ENCODE measurements around the gene NPHS1.
"Not testable (repeated sequence)": the region's sequence is repeated elsewhere in the genome, so short reads cannot be mapped to it uniquely, and the experiment has no call there.

NPHS1 gene, protein sequence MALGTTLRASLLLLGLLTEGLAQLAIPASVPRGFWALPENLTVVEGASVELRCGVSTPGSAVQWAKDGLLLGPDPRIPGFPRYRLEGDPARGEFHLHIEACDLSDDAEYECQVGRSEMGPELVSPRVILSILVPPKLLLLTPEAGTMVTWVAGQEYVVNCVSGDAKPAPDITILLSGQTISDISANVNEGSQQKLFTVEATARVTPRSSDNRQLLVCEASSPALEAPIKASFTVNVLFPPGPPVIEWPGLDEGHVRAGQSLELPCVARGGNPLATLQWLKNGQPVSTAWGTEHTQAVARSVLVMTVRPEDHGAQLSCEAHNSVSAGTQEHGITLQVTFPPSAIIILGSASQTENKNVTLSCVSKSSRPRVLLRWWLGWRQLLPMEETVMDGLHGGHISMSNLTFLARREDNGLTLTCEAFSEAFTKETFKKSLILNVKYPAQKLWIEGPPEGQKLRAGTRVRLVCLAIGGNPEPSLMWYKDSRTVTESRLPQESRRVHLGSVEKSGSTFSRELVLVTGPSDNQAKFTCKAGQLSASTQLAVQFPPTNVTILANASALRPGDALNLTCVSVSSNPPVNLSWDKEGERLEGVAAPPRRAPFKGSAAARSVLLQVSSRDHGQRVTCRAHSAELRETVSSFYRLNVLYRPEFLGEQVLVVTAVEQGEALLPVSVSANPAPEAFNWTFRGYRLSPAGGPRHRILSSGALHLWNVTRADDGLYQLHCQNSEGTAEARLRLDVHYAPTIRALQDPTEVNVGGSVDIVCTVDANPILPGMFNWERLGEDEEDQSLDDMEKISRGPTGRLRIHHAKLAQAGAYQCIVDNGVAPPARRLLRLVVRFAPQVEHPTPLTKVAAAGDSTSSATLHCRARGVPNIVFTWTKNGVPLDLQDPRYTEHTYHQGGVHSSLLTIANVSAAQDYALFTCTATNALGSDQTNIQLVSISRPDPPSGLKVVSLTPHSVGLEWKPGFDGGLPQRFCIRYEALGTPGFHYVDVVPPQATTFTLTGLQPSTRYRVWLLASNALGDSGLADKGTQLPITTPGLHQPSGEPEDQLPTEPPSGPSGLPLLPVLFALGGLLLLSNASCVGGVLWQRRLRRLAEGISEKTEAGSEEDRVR (N-terminal part only)

DNA sequence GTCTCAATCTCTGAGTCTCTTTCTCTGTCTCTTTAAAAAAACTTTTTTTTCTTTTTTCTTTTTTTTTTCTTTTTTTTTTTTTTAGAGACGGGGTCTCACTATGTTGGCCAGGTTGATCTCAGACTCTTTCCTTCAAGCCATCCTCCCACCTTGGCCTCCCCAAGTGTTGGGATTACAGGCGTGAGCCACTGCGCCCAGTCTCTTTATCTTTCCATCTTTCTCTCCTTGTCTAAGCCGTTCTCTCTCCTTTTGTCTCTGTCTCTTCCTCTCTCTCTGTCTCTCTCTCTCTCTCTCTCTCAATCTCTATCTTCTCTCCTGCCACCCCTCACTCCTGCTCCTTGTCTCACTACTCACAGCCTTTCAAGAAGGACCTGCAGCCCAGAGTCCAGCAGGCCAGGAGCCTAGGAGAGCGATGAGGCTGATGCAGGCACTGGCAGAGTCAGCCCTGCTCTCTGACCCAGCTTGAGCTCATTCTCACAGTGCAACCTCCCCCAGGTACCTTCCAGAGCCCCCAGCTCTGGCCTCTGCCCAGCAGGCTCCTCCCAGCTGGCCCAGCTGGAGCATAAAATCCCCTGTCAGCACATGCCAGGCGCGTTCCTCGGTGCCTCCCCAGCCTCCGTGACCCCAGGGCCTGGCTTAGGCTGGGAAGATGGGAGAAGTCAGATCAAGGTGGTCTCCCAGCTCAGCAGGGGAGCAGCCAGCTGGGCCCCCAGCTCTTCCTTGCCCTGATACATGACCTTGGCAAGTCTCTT is at the start of gene NPHS1:
Gene NPHS1 (minus strand): TSS at position 476 of the 752 bp plus-strand sequence. CDS start 667 bp downstream, outside the sequence.
- no peak for DNase-seq

DNA sequence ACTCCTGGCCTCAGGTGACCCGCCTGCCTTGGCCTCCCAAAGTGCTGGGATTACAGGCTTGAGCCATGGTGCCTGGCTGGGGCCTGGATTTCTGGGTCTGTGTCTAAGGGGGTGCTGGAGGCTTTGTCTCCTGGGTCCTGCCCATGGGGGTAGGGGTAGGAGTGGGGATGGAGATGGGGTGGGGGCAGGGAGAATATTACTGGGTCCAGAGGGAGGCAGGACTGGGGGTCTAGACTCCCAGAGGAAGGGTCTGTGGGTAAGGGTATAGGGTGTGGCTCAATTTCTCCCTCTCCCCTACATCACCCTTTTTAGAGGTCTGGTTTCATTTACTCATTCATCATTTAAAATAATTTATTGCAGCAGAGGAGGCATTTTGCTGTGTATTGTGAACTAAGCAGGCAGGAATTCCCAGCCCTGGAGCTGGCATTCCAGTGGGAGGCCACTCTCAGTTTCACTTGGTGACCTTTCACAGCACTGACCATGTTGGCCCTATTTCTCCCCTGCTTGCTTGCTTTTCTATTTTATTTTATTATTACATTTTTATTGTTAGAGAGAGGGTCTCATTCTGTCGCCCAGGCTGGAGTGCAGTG is 48.8 kb upstream of the NPHS1 start:
- DNase-seq = no peak

DNA sequence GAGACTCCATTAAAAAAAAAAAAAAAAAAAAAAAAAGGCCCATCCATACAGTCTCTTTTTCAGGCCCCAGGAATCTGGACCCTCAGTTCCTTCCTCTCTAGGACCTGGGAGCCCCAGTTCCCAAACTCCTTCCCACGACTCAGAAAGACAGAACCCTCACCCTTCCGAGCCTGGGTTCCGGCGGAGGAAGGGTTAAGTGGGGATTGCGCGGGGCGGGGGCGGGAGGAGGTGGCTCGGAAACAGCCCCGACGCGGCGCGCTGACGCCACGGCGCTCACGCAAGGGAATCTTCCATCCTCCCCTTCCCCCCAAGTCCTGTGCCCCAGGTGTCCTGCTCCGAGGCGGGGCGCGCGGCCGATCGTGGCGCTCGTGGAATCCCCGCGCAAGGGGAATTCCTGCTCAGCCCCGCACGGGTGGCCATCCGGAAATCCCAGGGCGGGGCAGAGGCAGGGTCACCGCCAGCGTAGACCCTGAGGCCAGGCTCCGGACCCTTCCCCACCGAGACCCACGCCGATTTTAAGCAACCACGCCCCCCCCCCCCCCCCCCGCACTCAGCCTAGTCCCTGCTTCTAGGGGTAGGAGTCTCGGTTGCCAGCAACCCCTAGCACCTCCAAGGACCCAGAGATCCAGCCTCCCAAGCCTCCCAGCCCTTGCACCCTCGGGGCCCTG is 47.4 kb upstream of the NPHS1 start:
- DNase-seq = peak; percentile 91

DNA sequence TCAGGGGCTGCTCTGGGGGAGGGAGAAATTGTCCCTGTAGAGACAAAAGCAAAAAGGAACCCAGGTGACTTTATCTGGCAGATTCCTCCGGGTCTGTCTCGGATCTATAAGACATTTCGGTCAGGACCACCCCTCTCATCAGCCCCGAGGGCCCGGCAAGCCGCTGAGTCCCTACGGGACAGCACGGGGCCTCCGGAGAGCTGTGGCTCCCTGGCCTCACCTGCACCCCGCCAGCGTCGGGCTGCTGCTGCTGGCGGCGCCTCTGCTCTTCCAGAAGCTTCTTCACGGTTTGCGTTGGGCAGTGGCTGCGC is 46.1 kb upstream of the NPHS1 start:
- DNase-seq = peak; percentile 17

DNA sequence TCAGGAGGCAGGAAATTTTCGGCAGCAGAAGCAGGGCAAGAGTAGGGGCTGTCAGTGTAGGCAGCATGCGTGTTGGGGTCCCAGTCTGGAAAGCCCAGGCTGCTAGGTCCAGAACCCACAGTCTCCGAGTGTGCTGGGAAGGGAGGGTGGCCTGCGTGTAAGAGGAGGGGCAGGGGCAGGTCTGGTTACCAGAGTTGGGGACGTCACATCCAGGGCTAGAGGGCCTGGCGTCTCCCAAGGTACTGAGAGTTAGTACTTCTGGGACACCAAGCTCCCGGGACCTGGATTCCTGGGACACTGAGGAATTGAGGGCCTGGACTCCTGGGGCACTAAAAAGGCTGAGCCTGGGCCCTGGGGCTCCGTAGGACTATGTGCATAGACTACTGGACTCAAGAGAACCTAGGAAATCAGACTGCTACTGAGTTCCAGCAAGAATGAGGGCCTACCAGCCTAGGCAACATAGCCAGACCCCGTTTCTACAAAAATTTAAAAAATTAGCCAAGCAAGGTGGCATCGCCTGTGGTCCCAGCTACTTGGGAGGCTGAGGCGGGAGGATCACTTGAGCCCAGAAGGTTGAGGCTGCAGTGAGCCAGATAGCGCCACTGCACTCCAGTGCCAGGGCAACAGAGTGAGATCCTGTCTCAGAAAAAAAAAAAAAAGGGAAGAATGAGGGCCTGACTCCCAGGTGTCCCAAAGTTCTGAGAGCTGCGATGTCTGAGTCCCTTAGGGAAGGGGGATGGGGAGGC is 45.6 kb upstream of the NPHS1 start:
- DNase-seq = no peak

DNA sequence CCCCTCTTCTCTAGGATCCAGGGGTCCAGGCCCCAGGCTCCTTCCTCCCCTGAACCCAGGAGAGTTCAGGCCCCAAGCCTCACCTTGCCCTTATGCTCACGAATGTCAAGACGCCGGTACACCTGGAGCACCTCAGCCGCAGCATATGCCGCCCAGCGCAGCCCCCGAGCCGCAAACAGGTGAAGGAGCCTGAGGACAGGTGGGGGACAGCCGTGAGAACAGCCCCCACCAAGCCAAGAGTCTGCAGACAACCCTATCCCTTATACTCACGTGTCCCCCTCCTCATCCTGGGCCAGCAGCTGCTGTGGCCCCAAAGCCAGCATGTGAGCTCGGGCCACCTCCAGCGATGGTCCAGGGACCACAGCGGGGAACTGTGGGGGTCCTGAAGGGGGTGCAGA is 44.3 kb upstream of the NPHS1 start:
- no peak for DNase-seq

DNA sequence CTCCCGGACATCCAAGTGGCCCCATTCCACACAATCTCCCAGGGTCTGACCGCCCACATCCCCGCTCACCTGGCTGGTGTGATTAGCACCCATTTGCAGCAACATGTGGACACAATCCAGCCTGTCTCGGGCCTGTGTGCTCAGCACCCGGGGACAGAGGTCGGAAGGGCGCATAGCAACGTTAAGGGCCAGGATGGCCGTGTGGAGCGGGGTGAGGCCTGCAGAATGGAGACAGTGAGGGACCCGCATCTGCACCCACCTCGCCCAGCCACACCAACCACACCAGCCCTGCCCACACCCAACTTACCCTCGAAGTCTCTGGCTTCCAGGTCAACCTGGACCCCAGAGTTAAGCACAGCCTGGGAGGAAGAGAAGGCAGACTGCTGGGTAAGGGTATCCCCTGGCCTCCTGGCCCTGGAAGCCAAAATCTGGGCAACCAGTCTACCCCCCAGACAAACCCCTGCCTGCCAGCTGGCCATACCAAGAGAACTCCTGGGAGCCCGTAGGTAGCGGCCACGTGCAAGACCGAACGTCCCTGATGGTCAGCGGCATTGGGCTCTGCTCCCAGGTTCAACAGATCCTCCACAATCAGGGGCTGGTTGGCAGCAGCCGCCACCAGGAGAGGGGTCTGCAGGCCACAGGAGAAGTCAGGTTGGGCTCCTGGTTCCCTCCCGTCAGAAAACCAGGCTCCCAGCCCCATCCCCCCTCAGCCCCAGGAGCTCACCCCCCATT is 43.8 kb upstream of the NPHS1 start:
- no peak for DNase-seq

DNA sequence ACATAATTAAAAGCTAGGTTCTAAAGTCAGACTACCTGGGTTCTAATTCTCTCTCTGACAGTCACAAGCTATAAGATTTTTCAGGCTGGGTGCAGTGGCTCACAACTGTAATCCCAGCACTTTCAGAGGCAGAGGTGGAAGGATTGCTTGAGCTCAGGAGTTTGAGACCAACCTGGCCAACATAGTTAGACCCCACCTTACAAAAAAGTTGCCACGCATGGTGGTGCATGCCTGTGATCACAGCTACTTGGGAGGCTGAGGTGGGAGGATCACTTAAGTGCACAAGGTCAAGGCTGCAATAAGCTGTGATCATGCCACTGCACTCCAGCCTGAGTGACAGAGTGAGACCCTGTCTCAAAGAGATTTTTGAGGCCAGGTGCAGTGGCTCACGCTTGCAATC is 42.0 kb upstream of the NPHS1 start:
- DNase-seq = no peak

DNA sequence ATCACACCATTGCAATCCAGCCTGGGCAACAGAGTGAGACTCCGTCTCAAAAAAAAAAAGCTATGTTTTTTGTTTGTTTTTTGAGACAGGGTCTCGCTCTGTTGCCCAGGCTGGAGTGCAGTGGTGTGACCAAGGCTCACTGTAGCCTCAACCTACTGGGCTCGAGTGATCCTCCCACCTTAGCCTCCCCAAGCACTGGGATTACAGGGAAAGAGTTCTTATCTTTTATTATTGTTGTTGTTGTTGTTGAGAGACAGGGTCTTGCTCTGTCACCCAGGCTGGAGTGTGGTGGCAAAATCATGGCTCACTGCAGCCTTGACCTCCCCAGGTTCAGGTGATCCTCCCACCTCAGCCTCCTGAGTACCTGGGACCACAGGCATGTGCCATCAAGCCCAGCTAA is 39.5 kb upstream of the NPHS1 start:
- DNase-seq = not testable (repeated sequence)

DNA sequence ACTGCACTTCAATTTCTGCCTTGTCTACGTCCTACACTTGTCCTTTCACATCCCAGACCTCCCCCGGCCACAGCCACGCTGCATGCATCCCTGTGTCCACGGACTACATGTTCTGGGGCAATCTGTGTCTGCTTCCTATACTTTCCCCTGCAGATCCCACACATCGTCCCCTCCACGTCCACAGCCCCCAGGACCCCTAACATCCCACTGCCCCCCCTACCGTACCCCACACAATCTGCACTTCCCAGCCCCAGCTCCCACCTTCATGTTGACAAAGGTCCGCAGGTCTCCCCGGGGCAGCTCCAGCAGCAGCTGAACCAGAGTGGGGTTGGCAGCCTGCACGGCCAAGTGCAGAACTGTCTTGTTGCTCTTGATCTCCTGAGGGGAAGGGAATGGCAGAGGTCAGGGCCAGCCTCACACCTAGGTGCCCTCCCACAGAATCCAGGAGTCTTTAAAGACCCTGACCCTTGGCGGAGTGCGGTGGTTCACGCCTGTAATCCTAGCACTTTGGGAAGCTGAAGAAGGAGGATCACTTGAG is 37.9 kb upstream of the NPHS1 start:
- no peak for DNase-seq

DNA sequence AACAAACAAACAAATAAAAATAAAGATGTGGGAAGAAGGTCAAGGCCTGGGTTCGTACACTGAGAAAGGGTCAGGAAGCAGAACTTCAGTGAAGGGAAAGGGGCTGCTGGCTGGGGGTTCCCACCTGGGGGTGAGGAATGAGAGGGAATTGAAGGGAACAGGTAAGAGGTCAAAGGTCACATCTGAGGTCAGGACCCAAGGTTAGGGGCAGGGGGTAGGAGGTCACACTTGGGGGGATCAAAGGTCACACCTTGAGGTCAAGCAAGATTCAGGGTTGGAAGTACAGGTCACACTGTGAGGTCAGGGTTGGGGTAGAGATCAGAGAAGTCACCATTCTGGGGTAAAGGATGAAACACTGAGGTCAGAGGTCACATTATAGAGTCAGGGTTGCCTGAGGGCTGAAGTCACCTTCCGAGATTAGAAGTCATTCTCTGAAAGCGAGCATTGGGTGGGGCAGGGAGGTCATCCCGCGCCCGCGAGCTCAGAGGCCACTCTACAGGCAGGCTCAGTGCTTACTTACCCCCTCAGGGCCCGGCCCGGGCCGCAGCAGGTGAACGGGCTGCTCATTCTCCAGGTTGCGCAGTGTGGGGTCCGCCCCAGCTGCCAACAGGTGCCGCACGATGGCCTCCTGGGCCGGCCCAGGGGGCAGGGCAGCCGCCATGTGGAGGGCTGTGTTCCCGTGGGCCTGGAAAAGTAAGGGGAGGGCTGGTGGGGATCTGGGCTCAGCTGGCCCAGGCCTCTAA is 37.2 kb upstream of the NPHS1 start:
- DNase-seq = no peak

DNA sequence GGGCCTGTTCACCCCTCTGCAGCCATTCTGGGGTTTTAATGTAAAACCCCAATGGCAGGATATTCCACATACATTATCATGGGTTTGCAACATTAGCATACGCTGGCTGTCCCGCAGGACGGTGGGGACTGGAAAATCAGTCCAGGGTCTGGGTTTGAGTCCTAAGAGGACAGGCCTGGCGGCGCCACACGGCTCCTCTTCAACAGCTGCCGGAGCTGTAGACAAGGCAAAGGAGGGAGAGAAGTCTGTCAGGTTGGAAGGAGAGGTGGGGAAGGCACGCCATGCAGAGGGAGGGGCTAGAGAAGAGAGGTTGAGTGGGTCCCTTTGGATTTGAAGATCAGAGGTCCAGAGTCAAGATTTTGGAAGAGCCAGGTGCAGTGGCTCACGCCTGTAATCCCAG is 36.1 kb upstream of the NPHS1 start:
- DNase-seq = no peak

DNA sequence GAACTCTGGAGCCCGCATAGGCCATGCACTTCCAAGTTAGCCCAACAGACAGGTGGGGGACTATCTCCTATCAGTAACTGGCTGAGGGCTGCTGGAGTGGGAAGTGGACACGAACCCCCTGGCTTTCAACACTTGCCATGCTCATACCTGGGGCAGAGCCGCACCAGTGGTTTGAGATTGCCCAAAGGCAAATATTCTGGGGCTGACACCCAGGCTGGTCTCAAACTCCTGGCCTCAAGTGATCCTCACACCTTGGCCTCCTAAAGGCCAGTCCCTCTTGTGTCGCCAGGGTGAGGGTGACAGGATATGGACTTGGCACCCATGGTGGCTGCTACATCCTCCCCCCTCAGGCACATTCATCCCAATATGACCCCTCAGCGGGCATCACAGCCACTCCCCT is 34.9 kb upstream of the NPHS1 start:
- no peak for DNase-seq

DNA sequence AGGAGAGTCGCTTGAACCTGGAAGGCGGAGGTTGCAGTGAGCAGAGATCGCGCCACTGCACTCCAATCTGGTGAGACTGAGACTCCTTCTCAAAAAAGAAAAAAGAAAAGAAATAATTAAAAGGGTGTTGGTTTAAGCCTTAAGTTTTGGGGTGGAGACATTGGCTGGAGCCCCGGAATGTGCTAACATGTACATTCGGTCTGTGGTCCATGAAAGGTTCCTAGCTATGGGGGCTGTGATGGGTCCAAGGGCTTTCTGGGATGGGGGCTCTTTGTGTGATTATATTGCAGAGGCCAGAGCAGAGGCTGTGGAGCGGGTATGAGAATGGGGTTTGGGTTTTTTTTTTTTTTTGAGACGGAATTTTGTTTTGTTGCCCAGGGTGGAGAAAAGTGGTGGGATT is 33.6 kb upstream of the NPHS1 start:
- DNase-seq = no peak

DNA sequence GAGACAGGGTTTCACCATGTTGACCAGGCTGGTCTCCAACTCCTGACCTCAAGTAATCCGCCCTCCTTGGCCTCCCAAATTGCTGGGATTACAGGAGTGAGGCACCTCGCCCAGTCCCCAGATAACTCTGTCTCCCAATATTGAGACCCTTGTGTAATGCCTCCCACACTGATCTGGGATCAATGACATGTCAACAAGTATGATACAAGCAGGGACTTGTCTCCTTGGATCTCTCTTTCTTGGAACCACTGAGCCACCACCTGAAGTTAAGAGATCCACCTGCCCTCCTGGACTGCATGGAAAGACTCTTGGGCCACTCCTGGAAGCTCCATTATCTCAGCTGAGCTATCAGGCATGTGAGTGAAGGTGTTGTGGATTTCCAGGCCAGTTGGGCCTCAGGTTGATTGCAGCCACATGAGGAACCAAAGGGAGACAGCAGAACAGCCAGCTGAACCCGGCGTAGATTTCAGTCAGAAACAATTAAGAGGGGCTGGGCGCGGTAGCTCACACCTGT is 33.0 kb upstream of the NPHS1 start:
- DNase-seq = no peak

DNA sequence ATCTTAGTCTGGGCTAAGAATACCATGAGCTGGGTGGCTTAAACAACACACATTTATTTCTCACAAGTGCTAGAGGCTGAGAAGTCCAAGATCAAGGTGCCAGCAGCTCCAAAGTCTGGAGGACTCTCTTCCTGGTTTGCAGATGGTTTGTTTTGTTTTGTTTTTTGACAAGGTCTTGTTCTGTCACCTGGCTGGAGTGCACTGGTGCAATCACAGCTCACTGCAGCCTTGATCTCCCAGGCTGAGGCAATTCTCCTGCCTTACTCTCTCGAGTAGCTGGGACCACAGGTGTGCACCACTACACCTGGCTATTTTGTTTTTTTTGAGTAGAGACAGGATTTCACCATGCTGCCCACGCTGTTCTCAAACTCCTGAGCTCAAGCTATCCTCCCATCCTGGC is 31.6 kb upstream of the NPHS1 start:
- no peak for DNase-seq

DNA sequence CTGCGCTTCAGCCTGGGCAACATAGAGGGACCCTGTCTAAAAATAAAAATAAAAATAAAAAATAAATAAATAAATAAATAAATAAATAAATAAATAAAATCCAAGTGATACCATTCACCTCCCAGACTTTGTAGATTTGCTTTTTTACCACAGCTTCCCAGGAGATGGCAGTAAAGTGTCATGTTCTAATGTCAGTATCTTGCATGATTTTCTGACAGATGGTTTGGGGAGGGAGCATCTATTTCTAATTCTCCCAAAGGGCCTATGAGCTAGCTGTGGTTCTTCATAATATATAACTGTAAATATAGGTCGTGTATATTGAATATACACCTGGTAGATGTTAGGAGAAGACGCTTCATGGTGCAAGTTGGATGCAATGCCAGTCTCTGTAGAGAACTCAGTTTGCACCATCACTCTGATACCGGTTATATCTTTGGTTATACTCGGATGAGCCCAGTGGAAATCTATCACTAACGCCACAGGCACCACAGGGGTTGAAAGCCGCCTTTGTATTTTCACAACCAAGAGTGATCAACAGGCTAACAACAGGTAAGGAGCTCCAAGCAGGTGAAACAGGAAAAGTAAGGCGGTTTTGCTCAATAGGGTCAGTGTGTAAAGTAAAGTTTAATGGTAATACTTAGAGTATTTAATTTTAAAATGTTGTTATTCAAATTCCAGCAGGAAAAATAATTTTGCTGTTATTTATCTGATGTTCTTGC is 30.0 kb upstream of the NPHS1 start:
- DNase-seq = peak; percentile 69

DNA sequence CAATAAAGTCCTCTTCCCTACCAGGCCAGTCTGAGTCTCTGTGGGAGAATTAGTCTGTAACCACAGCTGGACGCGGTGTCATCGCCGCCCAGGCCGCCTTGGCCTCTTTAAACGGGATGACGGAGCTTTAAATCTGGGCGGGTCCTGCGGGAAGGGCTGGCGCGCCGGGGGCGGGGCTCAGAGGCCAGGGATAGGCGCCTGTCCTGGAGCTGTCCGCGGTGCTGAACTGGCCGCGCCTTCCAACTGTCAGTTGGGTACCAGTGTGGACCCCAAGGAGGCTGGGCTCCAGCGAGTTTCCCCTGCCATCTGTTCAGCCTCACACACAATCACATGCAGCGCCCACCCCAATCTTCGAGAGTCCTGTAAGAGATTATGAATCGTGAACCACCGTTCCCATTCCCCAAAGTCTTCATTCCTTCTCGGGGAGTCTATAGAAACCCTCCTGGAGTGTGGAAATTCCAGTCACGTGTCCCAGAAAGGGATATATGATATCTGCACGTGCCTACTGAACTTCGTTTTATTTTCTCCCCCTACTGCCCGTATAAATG is 27.5 kb upstream of the NPHS1 start:
- peak; percentile 85 for DNase-seq
